Activated T-helper 2 cell treated with anti-CD3 and anti-CD28 coated beads, Interferon-gamma antibody, Interleukin-2, Interleukin-4, amounts not matched to agents 10 μg/mL and 5 μg/mL and 100 μg/mL, durations not matched to agents 14 hours and 24 hours and 36 hours (primary cell): ENCODE results near the gene NPHP3. TPM values are rescaled to one million over a fixed set of nuclear protein-coding genes. Genes with fewer than 3 reads are reported as not detected.

ENCODE experiments used
- DNase-seq: peaks from one replicate; pipeline ENCODE4 v3.0.0; 2021; ENCODE audit warnings: low spot score
- H3K27ac Mint-ChIP-seq: one replicate; pipeline ENCODE4 v1.8.0; 2021; ENCODE audit warnings: mixed read lengths
- H3K27me3 Mint-ChIP-seq: one replicate; pipeline ENCODE4 v1.8.0; 2021; ENCODE audit warnings: low read depth, mixed read lengths
- H3K36me3 Mint-ChIP-seq: one replicate; pipeline ENCODE4 v1.8.0; 2021; ENCODE audit warnings: low read depth, mixed read lengths
- H3K4me1 Mint-ChIP-seq: one replicate; pipeline ENCODE4 v1.8.0; 2021; ENCODE audit warnings: low read depth, mixed read lengths
- H3K4me3 Mint-ChIP-seq: one replicate; pipeline ENCODE4 v1.8.0; 2021; ENCODE audit warnings: low read depth, mild to moderate bottlenecking, moderate library complexity, mixed read lengths
- H3K9me3 Mint-ChIP-seq: one replicate; pipeline ENCODE4 v1.8.0; 2021; ENCODE audit warnings: mixed read lengths
- intact Hi-C: fragments of 100-400 bp; cut with micrococcal nuclease; formaldehyde crosslinking; loops from one replicate; pipeline ENCODE4 v1.15.1; 2023
- total RNA-seq: library from RNA; stranded (reverse); gene quantifications from 2 replicates; pipeline ENCODE4 v1.2.3, GENCODE V29; 2022

NPHP3 gene
- total RNA-seq, 1 donor from 2014 or later = 20.5 TPM

DNA sequence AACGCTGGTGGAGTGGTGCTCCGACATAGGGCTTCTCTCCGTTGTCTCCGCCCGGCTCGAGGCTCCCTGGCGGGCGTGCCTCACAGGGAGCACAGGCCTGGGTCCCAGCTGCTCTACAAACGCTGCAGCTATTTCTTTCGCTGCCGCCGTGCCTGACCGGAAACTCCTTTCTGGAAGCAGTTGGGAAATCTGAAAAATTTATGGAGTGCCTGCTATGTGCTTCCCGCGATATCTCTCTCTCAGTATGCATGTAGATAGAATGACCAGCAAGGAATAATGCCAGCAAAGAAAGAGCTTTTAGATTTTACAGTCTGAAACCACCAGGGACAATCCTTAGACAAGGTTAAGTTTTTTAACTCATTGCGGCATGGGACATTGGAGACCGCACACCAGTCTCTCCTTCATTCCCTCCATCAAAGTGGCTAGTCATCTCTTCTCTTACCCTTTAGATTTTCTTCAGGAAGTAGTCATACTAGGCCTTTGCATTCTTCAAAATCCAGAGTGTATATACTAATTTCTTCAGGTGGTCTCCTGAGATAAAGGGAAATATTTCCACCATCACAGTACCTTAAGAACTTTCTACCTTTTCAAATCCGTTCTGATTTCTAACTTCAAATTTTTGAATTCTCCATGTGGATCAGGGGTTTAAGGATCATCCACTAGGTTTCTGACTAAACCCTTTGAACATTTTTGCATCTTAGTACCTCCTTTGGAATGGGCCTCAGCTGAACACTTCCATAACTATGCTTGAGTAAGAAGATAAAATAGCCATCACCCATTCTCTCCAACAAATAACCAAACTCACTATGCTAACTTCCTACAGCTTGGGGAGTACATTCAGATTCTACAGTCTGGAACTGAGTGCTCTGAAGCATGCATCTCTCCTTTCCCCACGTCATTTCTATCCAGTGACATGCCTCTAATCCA, 1.1 kb upstream of the NPHP3 start:
- peak overlapping the region; percentile 86 for H3K4me3 Mint-ChIP-seq
- H3K4me1 Mint-ChIP-seq = peaks cover 30% of the 10 kb centered on the region
- no peak for DNase-seq

DNA sequence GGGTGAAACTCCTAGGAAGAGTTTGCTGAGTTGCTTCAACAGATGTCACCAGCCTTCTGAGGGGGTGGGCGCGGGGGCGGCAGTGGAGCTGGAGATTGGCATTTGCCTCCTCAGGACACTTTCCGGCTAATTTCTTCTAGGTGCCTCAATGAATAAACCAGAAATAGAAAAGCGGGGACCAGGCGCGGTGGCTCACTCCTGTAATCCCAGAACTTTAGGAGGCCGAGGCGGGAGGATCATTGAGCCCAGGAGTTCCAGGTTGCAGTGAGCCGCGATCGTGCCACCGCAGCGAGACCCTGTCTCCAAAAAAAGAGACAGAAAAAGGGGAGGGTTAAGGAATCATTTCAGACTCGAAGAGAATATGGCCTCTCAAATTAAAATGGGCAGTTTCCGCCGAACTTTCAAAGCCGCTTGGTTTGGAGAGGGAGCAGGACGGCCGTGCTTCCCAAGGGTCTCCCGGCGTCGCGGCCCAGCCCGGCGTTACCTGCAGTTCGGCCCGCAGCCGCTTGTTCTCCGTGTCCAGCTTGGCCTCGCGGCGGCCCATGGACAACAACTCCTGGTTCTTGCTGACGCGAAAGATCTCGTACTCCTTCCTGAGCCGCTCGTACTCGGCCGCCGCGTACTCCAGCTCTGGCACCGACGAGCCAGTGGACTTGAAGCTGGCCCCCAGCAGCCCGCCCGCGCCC, 587 bp downstream of the NPHP3 start:
- H3K4me1 Mint-ChIP-seq = peaks cover 30% of the 10 kb centered on the region
- intact Hi-C loops = loop anchor here (1.0 to 10.0 kb wide), 7 partner anchors 61 to 1763 kb away; partner anchors contain the start of genes ANAPC13, CDV3, DNAJC13 and SRPRB
- no peaks in the 10 kb centered on the region for H3K27me3 Mint-ChIP-seq
- H3K9me3 Mint-ChIP-seq = no peaks in the 10 kb centered on the region
- H3K4me3 Mint-ChIP-seq = peak overlapping the region; percentile 91
- H3K36me3 Mint-ChIP-seq = peaks cover 19% of the 10 kb centered on the region
- no peak for DNase-seq
- peak overlapping the region; percentile 85 for H3K27ac Mint-ChIP-seq

More for the DNA sequence above, 1.1 kb upstream of the NPHP3 start:
- Mint-ChIP-seq H3K36me3 (peaks cover 10% of the 10 kb centered on the region), H3K27me3 (peaks cover 2% of the 10 kb centered on the region), H3K9me3 (no peaks in the 10 kb centered on the region), H3K27ac (peak overlapping the region; percentile 39)
- intact Hi-C loops = loop anchor here (2.0 to 10.0 kb wide), 4 partner anchors 322 to 1762 kb away; partner anchors contain the start of genes ANAPC13 and SRPRB

DNA sequence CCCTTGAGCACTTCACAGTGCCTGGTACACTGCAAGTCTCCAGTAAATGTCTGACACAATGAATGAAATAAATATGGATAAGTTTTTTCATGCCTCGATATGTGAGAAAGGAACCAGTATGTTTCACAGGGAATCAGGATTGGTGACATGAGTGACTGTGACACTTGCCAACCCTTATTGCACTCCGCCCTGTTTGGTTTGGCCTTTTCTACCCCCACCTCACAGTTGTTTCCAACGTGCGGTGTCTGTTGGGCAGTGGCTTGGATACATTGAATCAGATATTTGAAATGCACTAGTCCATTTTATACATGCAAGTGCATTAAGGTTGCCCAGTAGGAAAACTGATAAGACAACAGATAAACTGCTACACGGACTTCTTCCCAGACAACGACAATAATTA, 2.0 kb downstream of the NPHP3 start:
- no peak for DNase-seq
- intact Hi-C loops = loop anchor here (5.0 to 10.0 kb wide), 3 partner anchors 325 to 1087 kb away; partner anchors contain the start of gene SRPRB
- Mint-ChIP-seq H3K4me1 (peaks cover 30% of the 10 kb centered on the region), H3K9me3 (no peaks in the 10 kb centered on the region), H3K27ac (no peak overlapping the region), H3K4me3 (peak overlapping the region; percentile 91), H3K36me3 (peaks cover 29% of the 10 kb centered on the region), H3K27me3 (no peaks in the 10 kb centered on the region)

DNA sequence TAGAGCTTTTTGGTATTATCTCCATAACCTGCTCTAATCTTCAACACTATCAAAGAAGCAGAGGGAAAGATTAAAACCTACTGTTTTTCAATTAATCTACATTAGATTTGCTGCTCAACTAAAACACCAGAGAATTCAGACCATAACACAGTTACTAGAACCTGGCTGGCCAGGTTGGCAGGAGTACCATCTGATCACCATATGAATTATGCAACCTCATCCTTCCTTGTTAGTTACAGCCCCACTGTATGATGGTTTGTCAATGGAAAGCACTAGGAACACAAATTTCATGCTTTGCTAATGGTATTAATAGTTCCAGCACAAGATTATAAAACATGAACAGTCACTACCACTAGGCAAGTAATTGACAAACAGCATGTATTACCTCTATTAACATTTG, 5.8 kb downstream of the NPHP3 start:
- peaks cover 46% of the 10 kb centered on the region for H3K36me3 Mint-ChIP-seq
- no peak for DNase-seq
- no peaks in the 10 kb centered on the region for H3K27me3 Mint-ChIP-seq
- H3K27ac Mint-ChIP-seq = no peak overlapping the region
- H3K4me1 Mint-ChIP-seq = peaks cover 27% of the 10 kb centered on the region
- no peaks in the 10 kb centered on the region for H3K9me3 Mint-ChIP-seq
- intact Hi-C loops = no loop called here
- no peak overlapping the region for H3K4me3 Mint-ChIP-seq

DNA sequence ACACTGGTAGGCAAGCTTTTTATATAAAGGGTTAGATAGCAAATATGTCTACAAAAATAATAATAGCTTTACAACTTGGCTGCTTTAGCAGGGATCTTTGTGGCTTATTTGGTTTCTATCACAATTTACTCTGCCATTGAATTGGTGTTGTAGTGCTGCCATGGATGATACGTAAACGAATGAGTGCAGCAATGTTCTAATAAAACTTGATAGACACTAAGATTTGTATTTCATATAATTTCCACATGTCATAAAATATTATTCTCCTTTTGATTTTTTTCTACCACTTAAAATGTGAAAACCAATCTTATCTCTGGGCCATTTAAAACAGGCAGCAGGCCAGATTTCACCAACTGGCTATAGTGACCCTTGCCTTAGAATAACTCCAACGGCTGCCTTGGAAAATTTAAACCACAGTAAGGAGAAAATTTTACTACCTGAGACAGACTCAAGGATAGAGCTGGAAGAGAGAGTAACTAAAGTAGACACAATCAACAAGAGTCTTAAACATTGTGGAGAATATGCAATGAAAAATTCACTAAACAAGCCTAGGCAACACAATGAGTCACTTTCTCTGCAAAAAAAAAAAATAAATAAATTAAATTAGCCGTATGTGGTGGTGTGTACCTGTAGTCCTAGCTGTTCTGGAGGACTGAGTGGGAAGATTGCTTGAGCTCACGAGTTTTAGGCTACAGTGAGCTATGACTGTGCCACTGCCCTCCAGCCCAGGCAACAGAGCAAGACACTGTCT, 8.1 kb downstream of the NPHP3 start:
- no peak for DNase-seq
- H3K27ac Mint-ChIP-seq = no peak overlapping the region
- H3K9me3 Mint-ChIP-seq = no peaks in the 10 kb centered on the region
- no peaks in the 10 kb centered on the region for H3K27me3 Mint-ChIP-seq
- peaks cover 55% of the 10 kb centered on the region for H3K36me3 Mint-ChIP-seq
- H3K4me3 Mint-ChIP-seq = no peak overlapping the region
- H3K4me1 Mint-ChIP-seq = peaks cover 10% of the 10 kb centered on the region
- intact Hi-C loops = no loop called here

DNA sequence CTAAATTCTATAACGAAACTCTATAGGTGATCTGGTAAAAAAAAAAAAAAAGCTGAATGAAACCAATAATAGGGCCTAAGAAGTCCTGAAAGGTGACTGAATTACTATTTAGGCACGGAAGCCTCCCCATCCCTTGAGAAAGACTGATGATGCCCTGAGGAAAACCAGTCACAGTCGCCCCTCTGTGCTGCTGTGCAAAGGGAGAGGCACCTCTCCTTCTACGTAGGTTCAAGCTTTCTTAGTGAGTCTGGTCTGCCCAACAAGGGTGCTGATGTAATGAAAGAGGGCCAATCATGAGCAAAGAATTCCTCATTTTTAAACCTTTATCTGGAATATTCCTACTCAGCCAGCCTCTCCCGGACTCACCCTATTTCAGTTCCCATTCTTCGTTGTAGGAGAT, 11.9 kb downstream of the NPHP3 start:
- intact Hi-C loops = no loop called here

DNA sequence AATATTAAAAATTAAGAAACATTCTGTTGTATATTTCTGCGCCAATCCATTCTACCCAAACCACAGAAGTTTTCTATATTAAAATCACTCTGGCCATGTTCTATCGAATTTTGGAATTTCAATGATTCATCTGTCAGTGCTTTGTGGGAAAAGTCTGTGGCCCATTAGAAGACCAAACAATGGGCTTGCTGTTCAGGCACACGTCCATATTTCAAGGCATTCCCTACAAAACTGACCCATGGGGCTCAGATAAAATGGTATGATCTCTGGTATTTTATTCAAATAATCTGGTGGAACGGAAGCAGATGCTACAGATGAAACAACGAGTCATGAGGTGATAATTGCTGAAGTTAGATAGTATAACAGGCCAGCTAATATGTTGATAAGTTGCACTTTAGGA, 12.4 kb downstream of the NPHP3 start:
- intact Hi-C loops = no loop called here
- H3K4me1 Mint-ChIP-seq = peaks cover 3% of the 10 kb centered on the region
- H3K27me3 Mint-ChIP-seq = no peaks in the 10 kb centered on the region
- H3K36me3 Mint-ChIP-seq = peaks cover 45% of the 10 kb centered on the region
- no peak overlapping the region for H3K4me3 Mint-ChIP-seq
- no peak overlapping the region for H3K27ac Mint-ChIP-seq
- DNase-seq = no peak
- no peaks in the 10 kb centered on the region for H3K9me3 Mint-ChIP-seq

More for the DNA sequence above, 11.9 kb downstream of the NPHP3 start:
- H3K4me3 Mint-ChIP-seq = no peak overlapping the region
- no peak overlapping the region for H3K27ac Mint-ChIP-seq
- no peaks in the 10 kb centered on the region for H3K9me3 Mint-ChIP-seq
- peaks cover 3% of the 10 kb centered on the region for H3K4me1 Mint-ChIP-seq
- no peak for DNase-seq
- no peaks in the 10 kb centered on the region for H3K27me3 Mint-ChIP-seq
- H3K36me3 Mint-ChIP-seq = peaks cover 48% of the 10 kb centered on the region

DNA sequence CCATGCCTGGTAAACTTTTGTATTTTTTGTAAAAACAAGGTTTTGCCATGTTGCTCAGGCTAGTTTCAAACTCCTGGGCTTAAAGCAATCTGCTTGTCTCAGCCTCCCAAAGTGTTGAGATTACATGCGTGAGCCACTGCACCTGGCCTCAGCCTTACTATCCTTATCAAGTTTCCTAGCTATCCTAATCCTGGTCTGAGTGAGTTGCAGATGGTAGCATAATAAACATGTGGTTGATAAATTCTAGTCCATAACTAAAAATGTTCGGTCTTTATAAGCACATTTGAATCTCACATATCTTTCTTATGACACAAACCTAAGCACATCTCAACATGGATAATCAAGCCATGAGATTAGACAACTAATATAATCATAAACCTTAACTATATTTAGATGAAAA, 18.5 kb downstream of the NPHP3 start:
- Mint-ChIP-seq H3K36me3 (peaks cover 55% of the 10 kb centered on the region), H3K27me3 (no peaks in the 10 kb centered on the region), H3K4me1 (peaks cover 2% of the 10 kb centered on the region), H3K27ac (no peak overlapping the region), H3K4me3 (no peak overlapping the region), H3K9me3 (no peaks in the 10 kb centered on the region)
- DNase-seq = no peak
- intact Hi-C loops = no loop called here

DNA sequence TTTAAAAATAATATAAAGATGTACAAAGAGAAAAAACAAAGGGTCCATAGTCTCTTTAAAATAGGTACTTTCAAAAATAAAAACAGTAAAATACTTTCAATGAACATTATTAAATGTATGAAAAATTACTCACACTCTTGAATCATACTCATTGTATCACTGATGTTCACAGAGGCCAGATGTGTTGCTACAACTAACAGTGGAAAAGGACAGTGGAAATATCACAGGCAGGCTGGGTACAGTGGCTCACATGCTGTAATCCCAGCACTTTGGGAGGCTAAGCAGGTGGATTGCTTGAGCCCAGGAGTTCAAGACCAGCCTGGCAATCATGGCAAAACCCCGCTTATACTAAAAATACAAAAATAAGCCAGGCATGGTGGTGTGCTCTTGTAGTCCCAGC, 26.8 kb downstream of the NPHP3 start:
- Mint-ChIP-seq H3K4me3 (no peak overlapping the region), H3K9me3 (no peaks in the 10 kb centered on the region), H3K36me3 (peaks cover 50% of the 10 kb centered on the region), H3K27me3 (no peaks in the 10 kb centered on the region), H3K4me1 (peaks cover 1% of the 10 kb centered on the region), H3K27ac (no peak overlapping the region)
- intact Hi-C loops = no loop called here
- no peak for DNase-seq

DNA sequence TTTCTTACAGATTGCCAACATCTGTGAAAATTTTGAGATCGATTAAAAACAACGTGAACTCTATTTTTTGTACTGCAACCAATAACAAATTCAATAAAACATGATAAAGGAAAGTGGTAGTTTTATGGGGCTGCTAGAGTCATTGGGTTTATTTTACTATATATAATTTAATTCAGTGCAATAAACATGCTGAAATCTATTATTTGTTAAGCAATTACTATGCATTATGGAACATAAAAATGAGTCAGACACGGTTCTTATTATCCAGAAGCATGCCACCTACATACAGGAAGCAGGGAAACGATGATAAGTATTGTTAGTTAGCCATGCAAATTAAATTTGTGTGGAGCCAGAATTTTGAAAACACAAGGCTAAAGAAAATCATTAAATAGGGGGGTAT, 27.2 kb downstream of the NPHP3 start:
- no peak for DNase-seq
- Mint-ChIP-seq H3K27ac (no peak overlapping the region), H3K4me1 (peaks cover 1% of the 10 kb centered on the region), H3K4me3 (no peak overlapping the region), H3K36me3 (peaks cover 48% of the 10 kb centered on the region), H3K27me3 (no peaks in the 10 kb centered on the region), H3K9me3 (no peaks in the 10 kb centered on the region)
- intact Hi-C loops = no loop called here

DNA sequence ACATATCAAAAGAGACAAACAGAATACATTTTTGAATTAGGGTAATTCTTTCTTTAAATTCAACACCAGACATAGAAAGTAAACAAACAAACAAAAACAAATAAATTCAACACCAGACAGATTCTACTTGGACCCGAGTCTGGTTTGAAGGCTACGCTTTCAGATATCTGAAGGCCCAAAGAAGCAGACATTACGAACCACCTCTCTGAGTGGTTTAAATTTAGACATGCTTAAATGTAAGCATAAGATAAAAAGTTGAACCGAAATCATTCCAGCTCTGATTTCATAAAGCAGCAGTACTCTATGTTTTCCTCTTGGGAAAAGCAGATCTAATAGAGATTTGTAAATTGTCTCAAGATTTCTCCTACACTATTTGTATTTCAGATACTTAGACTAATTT, 32.2 kb downstream of the NPHP3 start:
- no peaks in the 10 kb centered on the region for H3K4me1 Mint-ChIP-seq
- peaks cover 47% of the 10 kb centered on the region for H3K36me3 Mint-ChIP-seq
- H3K27ac Mint-ChIP-seq = no peak overlapping the region
- DNase-seq = no peak
- no peak overlapping the region for H3K4me3 Mint-ChIP-seq
- intact Hi-C loops = no loop called here
- H3K9me3 Mint-ChIP-seq = no peaks in the 10 kb centered on the region
- H3K27me3 Mint-ChIP-seq = no peaks in the 10 kb centered on the region

DNA sequence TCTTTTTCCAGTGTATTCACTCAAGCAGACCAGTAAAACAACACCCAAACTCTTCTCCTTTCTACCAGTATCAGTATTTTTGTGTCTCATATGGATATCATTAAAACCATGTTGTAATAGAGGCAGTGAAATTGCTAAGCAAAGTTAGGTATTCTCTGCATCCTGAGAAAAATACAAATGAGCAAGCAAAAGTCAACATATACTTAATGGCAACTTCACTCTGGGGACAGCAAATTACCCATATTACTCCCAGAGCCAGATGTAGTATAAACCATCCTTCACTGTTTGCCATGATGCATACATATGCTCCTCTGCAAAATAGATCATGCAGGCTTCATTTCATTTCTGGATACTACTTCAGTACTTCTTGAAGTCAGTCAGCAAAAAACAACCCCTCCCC, 40.0 kb downstream of the NPHP3 start:
- Mint-ChIP-seq H3K4me3 (no peak overlapping the region), H3K27me3 (no peaks in the 10 kb centered on the region), H3K4me1 (no peaks in the 10 kb centered on the region), H3K27ac (no peak overlapping the region), H3K36me3 (peaks cover 42% of the 10 kb centered on the region), H3K9me3 (no peaks in the 10 kb centered on the region)
- DNase-seq = no peak
- intact Hi-C loops = no loop called here
